Astrocyte of the spinal cord (primary cell): ENCODE results near the gene TXN.
"Not testable (repeated sequence)": the region's sequence is repeated elsewhere in the genome, so short reads cannot be mapped to it uniquely, and the experiment has no call there.

Experiments used
- DNase-seq: peaks from one replicate; pipeline ENCODE4 v3.0.0; 2011; ENCODE audit warnings: low read depth, low spot score
- H3K4me3 ChIP-seq: 2 replicates; pipeline ENCODE4 v1.5.1; 2011; ENCODE audit warnings: low read depth, mild to moderate bottlenecking, low read length, moderate library complexity
- in situ Hi-C: cut with HindIII; loops from 2 replicates; pipeline ENCODE4 v1.10.0; 2017; ENCODE audit warnings: low sequenced_read_pairs
- TF ChIP-seq, protein P1 (sequence below): IDR thresholded peaks from 2 replicates; pipeline ENCODE4 v1.5.1; 2012; ENCODE audit warnings: low read depth, mild to moderate bottlenecking, low read length, inconsistent platforms

The TXN gene

DNA sequence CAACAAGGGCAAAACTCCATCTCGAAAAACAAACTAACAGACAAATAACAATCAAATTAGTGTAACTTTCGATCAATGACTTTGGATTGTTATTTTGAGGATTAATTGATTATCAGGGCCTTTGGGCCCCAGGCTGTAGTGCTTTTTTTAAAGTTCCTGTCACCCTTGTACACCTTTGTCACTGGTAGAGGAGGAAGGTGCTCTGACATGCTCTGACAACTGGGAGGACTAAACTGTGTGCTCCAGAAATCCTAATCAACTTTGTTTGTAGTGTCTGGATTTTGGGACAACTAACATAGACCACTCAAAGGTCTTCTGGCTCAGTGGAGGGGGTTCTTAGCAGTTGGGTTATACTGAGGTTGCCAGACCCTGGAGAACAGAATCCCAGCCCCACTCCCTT, 1.8 kb downstream of the TXN start:
- no peak for DNase-seq
- TF ChIP-seq, protein P1, sequence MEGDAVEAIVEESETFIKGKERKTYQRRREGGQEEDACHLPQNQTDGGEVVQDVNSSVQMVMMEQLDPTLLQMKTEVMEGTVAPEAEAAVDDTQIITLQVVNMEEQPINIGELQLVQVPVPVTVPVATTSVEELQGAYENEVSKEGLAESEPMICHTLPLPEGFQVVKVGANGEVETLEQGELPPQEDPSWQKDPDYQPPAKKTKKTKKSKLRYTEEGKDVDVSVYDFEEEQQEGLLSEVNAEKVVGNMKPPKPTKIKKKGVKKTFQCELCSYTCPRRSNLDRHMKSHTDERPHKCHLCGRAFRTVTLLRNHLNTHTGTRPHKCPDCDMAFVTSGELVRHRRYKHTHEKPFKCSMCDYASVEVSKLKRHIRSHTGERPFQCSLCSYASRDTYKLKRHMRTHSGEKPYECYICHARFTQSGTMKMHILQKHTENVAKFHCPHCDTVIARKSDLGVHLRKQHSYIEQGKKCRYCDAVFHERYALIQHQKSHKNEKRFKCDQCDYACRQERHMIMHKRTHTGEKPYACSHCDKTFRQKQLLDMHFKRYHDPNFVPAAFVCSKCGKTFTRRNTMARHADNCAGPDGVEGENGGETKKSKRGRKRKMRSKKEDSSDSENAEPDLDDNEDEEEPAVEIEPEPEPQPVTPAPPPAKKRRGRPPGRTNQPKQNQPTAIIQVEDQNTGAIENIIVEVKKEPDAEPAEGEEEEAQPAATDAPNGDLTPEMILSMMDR: no peak
- peak overlapping the region; percentile 90 for H3K4me3 ChIP-seq
- in situ Hi-C loops: no loop called here

- H3K4me3 ChIP-seq: no peak overlapping the region
- TF ChIP-seq, protein P1: no peak
- in situ Hi-C loops: no loop called here
- DNase-seq: peak; percentile 15
Measured at GRCh38 chr9:110252509-110253139, 3.7 kb downstream of the TXN start.

- H3K4me3 ChIP-seq, in situ Hi-C loops, DNase-seq: not testable (repeated sequence)
Measured at GRCh38 chr9:110251770-110252169, 4.5 kb downstream of the TXN start.

- no peak overlapping the region for H3K4me3 ChIP-seq
- DNase-seq: no peak
- TF ChIP-seq, protein P1: no peak
- in situ Hi-C loops: no loop called here
Measured at GRCh38 chr9:110251212-110251611, 5.1 kb downstream of the TXN start.

DNA sequence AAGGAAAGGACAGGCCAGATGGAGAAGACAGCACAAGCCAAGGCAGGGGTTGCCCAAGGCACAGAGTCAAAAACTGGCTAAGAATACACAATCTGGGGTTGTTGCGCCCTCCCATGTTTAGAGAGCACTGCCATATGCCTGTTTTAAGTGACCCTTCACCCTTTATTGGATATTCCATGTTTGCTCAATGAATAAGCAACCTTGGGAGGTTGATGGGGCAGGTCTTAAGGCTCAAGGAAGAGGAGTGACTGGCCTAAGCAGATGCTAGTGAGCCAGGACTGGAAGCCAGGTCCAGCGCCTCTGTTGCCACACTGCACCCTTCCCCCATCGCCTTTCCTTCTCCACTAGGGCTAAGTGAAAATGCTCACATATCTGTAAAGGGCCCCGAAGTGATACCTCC, 6.7 kb downstream of the TXN start:
- TF ChIP-seq, protein P1: no peak
- in situ Hi-C loops: no loop called here
- H3K4me3 ChIP-seq: no peak overlapping the region
- DNase-seq: no peak

DNA sequence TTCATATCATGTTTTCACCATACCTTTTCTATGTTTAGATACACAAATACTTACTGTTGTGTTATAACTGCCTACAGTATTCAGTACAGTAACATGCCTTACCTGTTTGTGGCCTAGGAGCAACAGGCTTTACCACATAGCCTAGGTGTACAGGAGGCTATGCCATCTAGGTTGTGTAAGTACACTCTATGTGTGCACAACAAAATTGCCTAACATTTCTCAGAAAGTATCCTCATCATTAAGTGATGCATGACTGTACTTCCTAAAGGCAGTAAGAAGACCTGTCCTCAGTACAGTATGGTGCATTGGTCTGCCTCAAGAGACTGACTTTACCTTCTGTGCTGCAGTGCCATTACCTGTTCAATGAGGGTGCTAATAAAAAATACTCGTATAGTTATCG, 7.9 kb downstream of the TXN start:
- DNase-seq: no peak
- TF ChIP-seq, protein P1: no peak
- in situ Hi-C loops: no loop called here
- H3K4me3 ChIP-seq: no peak overlapping the region

- in situ Hi-C loops: no loop called here
- no peak for DNase-seq
- TF ChIP-seq, protein P1: no peak
- no peak overlapping the region for H3K4me3 ChIP-seq
Measured at GRCh38 chr9:110246214-110246613, 10.1 kb downstream of the TXN start.
